Measurements from ENCODE around the gene RNGTT.
"Not testable (repeated sequence)": the region's sequence is repeated elsewhere in the genome, so short reads cannot be mapped to it uniquely, and the experiment has no call there.

RNGTT gene

GRCh38 chr6:88972504-88973423 lies 9.3 kb upstream of the RNGTT start:
- DNase-seq (ENCODE audit: low read depth in 3 of 3, low spot score in 1 of 3), result no peak

- no peak for DNase-seq (ENCODE audit: low read depth in 3 of 3, low spot score in 1 of 3)
Observed at GRCh38 chr6:88970301-88970700, 6.9 kb upstream of the RNGTT start.

GRCh38 chr6:88969255-88969654 lies 5.8 kb upstream of the RNGTT start:
- DNase-seq (ENCODE audit: low read depth in 3 of 3, low spot score in 1 of 3), result not testable (repeated sequence)

- DNase-seq (ENCODE audit: low read depth in 3 of 3, low spot score in 1 of 3), result no peak
Observed at GRCh38 chr6:88967891-88968290, 4.5 kb upstream of the RNGTT start.

GRCh38 chr6:88965691-88966090 lies 2.3 kb upstream of the RNGTT start:
- no peak for DNase-seq (ENCODE audit: low read depth in 3 of 3, low spot score in 1 of 3)

- no peak for DNase-seq (ENCODE audit: low read depth in 3 of 3, low spot score in 1 of 3)
Observed at GRCh38 chr6:88964509-88964908, 1.1 kb upstream of the RNGTT start.

GRCh38 chr6:88958842-88959241 lies 4.6 kb downstream of the RNGTT start:
- no peak for DNase-seq (ENCODE audit: low read depth in 3 of 3, low spot score in 1 of 3)

GRCh38 chr6:88953550-88954386 lies 9.7 kb downstream of the RNGTT start:
- no peak for DNase-seq (ENCODE audit: low read depth in 3 of 3, low spot score in 1 of 3)

- no peak for DNase-seq (ENCODE audit: low read depth in 3 of 3, low spot score in 1 of 3)
Observed at GRCh38 chr6:88952065-88952704, 11.2 kb downstream of the RNGTT start.

- no peak for DNase-seq (ENCODE audit: low read depth in 3 of 3, low spot score in 1 of 3)
Observed at GRCh38 chr6:88945415-88946008, 17.9 kb downstream of the RNGTT start.

- DNase-seq (ENCODE audit: low read depth in 3 of 3, low spot score in 1 of 3), result no peak
Observed at GRCh38 chr6:88933521-88933920, 29.9 kb downstream of the RNGTT start.

- not testable (repeated sequence) for DNase-seq (ENCODE audit: low read depth in 3 of 3, low spot score in 1 of 3)
Observed at GRCh38 chr6:88932019-88932418, 31.4 kb downstream of the RNGTT start.

GRCh38 chr6:88922775-88923548 lies 40.5 kb downstream of the RNGTT start:
- no peak for DNase-seq (ENCODE audit: low read depth in 3 of 3, low spot score in 1 of 3)

- no peak for DNase-seq (ENCODE audit: low read depth in 3 of 3, low spot score in 1 of 3)
Observed at GRCh38 chr6:88921734-88922133, 41.7 kb downstream of the RNGTT start.

GRCh38 chr6:88920774-88921733 lies 42.4 kb downstream of the RNGTT start:
- DNase-seq (ENCODE audit: low read depth in 3 of 3, low spot score in 1 of 3), result no peak

GRCh38 chr6:88920088-88920487 lies 43.3 kb downstream of the RNGTT start:
- no peak for DNase-seq (ENCODE audit: low read depth in 3 of 3, low spot score in 1 of 3)

- no peak for DNase-seq (ENCODE audit: low read depth in 3 of 3, low spot score in 1 of 3)
Observed at GRCh38 chr6:88919032-88919431, 44.4 kb downstream of the RNGTT start.

GRCh38 chr6:88916615-88917208 lies 46.7 kb downstream of the RNGTT start:
- DNase-seq (ENCODE audit: low read depth in 3 of 3, low spot score in 1 of 3), result no peak
